Stimulated activated CD4-positive, alpha-beta T cell treated with anti-CD3 and anti-CD28 coated beads, Interleukin-12 subunit alpha, Interleukin-12 subunit beta, amount 100 ng/mL, for 4 hours (primary cell): ENCODE results near the gene POC1B.

ENCODE experiments used
- DNase-seq: peaks from one replicate; pipeline ENCODE4 v3.0.0-alpha.2; 2020

POC1B gene

DNA sequence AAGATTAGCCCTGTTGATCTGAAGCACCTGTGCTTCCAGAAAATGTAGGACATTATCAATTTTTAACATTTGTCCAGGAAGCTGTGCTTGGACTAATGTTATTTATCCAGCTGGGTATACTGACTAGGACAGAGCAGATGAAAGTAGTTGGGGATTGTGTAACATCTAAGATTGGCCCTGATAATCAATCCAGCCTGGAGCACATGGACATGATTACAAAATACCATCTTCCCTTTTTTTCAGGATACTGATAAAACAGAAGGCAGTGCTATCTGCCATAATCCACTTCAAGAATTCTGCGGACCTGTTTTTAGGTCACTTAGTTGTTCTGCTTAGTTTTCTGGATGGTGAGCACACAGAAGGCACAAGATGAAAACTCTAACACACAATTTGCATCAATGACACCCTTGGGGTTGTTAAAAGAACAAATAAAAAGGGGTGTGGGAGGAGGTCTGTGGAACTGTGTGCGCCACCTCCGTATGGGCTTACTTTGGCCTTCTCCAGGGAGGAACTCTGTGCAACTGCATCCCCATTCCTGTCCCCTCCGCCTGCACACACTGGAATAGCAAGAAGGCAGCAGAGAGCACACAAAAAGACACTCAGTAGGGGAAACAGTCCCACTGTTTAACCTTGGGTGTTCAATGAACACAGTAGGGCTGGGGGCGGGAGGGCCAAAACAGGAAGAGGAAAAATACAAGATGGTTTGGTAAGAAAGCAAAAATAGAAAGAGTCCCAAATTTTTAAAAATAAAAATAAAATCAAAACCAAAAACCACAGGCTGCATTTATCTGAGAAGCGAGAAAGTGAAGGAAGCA lies 142.4 kb downstream of the POC1B start:
- no peak for DNase-seq

DNA sequence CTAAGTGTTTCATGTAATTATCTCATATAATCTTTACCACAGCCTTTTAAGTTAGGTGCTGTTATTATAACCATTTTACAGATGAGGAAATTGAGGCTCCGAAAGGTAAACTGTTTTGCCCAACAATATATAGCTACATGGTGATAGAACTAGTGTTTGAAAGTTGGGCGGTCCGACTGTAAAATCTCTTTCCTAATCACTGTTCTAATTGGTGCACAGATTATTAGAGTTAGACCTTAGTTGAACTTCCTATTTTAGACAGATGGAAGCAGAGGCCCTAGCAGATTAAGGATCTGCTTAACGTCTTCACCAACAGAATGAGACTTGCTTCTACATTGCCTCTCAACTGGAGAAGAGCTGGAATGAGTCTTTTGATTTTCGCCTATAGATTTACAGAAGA lies 143.5 kb downstream of the POC1B start:
- no peak for DNase-seq

DNA sequence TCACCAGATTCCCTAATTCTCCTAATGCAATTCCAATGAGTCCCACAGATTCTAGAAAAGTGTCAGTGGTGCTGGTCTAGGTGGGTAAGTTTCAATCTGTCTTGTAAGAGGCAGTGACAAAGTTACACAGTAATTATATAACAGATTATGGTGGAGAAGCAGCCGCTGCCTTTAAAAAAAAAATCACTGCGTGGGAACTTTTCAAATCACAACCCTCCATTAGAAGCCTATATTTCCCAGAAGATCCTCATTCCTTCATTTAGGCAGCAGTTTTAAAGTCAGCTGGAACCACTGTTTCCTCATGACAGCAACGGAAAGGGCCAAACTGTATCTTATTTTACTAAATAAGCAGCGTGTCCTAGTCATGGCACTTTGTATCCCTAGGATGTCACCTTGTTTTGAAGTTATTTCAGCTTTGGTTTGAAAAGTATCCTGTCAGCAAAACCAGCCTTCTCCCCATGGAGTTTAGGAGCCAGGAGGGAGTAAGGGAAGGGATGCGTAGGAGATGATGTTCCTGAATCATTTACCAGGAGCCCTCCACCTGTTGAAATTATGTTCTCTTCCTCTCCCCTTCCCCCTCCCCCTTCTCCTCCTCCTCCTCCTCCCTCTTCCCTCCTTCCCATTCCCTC lies 145.9 kb downstream of the POC1B start:
- no peak for DNase-seq

DNA sequence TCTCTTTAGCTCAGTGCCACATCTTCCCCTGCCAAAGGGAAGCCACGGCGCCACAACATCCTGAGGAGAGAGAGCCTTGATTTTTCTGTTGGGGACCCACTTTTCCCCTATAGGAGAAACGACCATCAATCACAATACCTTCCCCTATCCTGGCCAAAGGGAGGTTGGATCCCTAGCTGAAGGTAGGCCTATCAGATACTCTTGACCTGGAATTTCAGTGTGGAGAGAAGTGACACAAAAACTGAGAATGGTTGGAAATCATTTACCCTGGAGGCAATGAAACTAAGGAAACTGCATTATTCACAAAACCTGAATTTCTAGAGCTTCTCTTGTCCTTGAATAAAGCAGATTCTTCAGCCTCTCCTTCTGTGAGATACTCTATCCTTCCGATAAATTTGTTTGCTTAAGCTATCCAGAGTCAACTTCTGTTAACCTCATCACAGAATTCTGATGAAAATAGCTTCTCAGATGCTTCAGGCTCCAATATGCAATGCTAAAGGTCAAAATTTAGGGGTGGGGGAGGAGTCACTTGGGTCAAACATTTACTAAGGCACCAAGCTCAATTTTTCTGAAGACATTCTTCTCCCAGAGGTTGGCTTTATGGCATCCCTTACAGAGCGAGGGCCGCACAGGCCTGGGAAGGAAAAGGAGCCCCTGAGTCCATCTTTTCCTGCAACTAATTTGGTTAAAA lies 146.6 kb downstream of the POC1B start:
- no peak for DNase-seq

DNA sequence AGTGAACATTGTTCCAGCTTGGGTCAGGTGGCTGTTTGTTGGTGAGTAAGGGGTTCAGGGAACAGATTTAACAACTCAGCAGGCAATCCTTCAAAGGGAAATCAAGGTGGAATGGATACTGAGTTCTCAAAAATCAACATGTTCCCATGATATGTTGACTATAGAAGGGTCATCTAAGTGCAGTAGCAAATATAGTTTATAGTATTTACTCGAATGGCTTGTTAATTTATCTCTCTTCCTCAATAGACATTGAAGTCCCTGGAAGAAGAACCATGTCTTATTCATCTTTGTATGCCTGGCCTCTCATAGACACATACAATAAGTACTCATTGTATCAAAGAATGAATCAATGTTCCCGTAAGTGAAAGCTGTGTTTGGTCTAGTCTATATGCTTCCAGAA lies 149.0 kb downstream of the POC1B start:
- DNase-seq: no peak

DNA sequence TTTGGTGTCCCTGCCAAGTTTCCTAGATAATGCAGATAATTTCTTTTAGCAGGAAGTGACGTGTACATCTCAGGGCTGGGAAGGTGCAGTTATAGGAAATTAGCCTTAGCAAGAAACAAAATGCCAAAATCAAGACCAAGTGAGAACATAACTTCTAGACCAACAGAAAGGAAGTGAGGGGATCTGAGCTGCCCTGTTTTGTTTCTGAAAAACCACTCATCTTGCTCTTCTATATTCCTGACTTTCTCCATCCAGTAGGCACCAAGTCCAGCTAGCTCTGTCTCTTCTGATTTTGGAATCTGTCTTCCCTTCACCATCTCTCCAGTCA lies 149.7 kb downstream of the POC1B start:
- no peak for DNase-seq

DNA sequence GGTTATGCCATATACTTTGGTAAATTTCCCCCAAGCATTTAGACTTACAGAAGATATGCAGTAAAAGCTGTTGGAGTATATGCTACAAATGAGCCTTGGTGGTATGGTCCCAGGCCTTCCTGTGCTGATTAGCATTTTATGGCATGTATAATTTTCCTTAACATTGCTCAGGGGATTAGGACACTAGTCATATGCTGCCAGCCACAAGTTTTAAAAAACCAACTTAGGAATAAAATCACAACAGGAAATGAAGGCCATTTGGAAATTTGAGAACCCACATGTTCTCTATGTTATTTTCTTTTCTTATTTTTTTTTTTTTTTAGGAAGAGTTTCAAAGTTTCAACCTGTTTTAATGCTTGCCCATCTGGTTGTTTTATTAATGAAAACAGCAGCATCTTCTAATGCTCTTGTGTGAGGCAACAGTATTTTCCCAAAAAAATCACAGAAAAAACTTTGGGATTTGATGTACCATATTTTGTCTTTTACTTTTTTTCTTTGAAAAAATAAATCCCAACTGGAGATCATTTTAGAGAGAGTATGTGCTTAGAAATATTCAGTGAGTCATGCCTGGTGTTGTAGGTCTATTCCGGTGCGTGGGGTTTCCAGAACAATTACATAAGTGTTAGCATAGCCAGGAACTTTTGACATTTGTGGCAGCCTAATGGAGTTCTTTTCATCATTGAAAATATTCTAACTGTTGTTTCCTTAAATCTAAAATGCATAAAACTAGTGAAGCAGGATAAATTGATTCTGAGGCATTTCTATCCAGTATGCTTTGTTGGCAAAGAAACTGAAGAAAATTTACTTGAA lies 151.9 kb downstream of the POC1B start:
- no peak for DNase-seq

DNA sequence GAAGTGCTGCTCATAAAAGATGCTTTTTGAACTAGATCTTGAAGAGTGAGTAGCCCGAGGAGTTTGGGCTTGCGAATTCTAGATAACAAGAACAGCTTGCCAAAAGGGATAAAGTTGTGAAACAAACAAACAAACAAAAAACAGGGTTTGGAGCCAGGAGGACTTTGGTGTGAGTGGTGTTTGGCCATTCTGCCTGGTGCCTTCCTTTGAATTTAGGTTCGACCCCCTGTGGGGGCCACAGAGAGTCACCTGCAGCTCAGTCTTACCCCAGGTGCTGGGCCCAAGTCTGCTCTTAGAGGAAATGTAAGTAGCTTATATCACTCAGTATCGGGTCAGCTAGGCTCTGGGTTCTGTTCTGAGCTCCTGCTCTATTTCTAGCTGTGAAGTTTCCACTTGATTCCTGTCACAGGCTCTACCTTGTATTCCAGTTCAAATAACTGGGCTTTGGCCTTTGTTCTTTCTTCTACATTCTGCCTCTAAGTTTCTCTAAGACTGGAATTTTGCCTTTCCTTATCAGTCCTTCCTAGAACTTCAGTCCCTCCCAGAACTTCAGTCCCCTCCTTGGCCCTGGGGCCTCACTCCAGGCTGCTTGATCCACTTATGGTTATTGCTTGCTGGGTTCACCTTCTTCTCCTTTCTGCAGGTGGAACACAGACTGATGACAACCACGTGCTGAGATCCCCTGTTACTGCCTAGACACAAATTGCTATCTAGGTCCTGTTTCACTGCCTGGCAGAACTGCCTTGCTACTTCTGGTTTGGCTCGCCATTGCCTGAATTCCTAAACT lies 153.1 kb downstream of the POC1B start:
- no peak for DNase-seq

DNA sequence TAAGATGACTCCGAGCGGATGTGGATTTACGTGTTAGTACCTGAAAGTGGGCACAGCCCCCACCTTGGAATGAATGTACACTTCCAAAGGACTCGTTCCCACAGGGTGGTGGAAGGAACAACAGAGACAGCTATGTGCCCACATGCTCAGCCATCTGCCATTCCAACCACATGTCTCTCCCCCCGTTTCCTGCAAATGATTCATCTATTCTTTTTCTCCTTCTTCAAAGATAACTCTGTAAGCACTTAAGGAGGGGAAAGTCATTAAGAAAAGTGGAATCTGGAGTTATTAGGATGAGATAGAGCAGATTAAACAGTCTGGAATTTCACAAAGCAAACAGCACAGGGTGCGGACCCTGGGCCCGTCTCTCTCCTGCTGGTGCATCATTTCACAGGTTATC lies 155.0 kb downstream of the POC1B start:
- DNase-seq: no peak

DNA sequence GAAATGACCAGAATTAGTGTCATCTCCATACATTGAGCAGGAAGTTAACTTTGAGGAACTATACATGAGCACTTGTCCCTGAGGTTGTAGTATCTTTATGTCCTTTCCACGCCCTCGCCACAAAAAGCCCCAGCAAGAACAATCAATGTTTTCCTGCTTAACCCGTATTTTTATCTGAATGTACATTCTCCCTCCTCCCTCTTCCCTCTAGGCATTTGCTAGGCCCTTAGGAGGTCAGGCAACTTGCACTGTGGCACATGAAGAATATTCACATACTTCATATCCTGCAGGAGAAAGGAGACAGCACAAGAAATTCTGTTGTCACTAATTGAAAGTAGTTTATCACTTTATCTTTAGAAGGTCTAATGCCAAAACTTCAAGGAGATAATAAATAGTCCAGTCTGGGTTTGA lies 155.4 kb downstream of the POC1B start:
- DNase-seq: no peak
